Activated T-helper 2 cell treated with anti-CD3 and anti-CD28 coated beads, Interferon-gamma antibody, Interleukin-2, Interleukin-4, amounts not matched to agents 10 μg/mL and 5 μg/mL and 100 μg/mL, durations not matched to agents 14 hours and 24 hours and 36 hours (primary cell): ENCODE data around the gene STK38. TPM values are rescaled to one million over a fixed set of nuclear protein-coding genes. Genes with fewer than 3 reads are reported as not detected.
"Not testable (repeated sequence)": the region's sequence is repeated elsewhere in the genome, so short reads cannot be mapped to it uniquely, and the experiment has no call there.

Experiments used
- DNase-seq: peaks from one replicate; pipeline ENCODE4 v3.0.0; 2021; ENCODE audit warnings: low spot score
- H3K27ac Mint-ChIP-seq: one replicate; pipeline ENCODE4 v1.8.0; 2021; ENCODE audit warnings: mixed read lengths
- H3K27me3 Mint-ChIP-seq: one replicate; pipeline ENCODE4 v1.8.0; 2021; ENCODE audit warnings: low read depth, mixed read lengths
- H3K36me3 Mint-ChIP-seq: one replicate; pipeline ENCODE4 v1.8.0; 2021; ENCODE audit warnings: low read depth, mixed read lengths
- H3K4me1 Mint-ChIP-seq: one replicate; pipeline ENCODE4 v1.8.0; 2021; ENCODE audit warnings: low read depth, mixed read lengths
- H3K4me3 Mint-ChIP-seq: one replicate; pipeline ENCODE4 v1.8.0; 2021; ENCODE audit warnings: low read depth, mild to moderate bottlenecking, moderate library complexity, mixed read lengths
- H3K9me3 Mint-ChIP-seq: one replicate; pipeline ENCODE4 v1.8.0; 2021; ENCODE audit warnings: mixed read lengths
- intact Hi-C: fragments of 100-400 bp; cut with micrococcal nuclease; formaldehyde crosslinking; loops from one replicate; pipeline ENCODE4 v1.15.1; 2023
- total RNA-seq: library from RNA; stranded (reverse); gene quantifications from 2 replicates; pipeline ENCODE4 v1.2.3, GENCODE V29; 2022

Gene STK38
- total RNA-seq, 1 donor from 2014 or later = 25.0 TPM

DNA sequence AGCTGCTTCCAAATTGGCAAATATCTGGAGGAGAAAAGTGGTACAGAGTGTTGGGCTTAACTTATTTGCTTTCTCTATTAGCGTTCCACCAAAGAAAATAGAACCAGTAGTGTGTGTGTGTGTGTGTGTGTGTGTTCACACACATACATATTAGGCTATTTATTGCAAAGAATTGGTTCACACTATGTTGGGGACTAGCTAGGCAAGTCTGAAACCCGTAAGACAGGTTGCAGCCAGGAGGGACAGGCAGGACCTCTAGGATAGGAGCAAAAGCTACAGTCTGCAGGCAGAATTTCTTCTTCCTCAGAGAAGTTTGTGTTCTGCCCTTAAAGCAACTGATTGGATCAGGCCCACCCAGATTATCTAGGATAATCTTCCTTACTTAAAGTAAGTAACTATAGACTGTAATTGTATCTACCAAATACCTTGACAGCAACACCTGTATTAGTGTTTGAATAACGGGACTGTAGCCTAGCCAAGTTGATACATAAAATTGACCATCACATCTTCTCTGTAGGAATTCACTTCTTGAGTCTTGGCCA lies 91.7 kb downstream of the STK38 start:
- no peaks in the 10 kb centered on the region for H3K9me3 Mint-ChIP-seq
- intact Hi-C loops = no loop called here
- H3K27ac Mint-ChIP-seq = no peak overlapping the region

DNA sequence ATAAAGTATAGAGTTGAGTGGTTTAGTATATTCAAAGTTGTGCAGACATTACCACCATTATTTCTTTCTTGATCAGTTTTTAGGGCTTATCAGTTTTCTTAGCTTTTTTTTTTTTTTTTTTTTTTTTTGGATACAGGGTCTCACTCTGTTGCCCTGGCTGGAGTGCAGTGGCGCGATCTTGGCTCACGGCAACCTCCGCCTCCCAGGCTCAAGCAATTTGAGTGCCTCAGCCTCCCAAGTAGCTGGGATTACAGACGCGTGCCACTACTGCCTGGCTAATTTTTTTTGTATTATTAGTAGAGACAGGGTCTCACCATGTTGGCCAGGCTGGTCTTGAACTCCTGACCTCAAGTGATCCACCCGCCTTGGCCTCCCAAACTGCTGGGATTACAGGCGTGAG lies 94.4 kb downstream of the STK38 start:
- H3K4me3 Mint-ChIP-seq, intact Hi-C loops, H3K9me3 Mint-ChIP-seq, H3K27me3 Mint-ChIP-seq, DNase-seq, H3K27ac Mint-ChIP-seq, H3K4me1 Mint-ChIP-seq: not testable (repeated sequence)
- H3K36me3 Mint-ChIP-seq = peaks cover 34% of the 10 kb centered on the region

More for the DNA sequence above, 91.7 kb downstream of the STK38 start:
- Mint-ChIP-seq H3K27me3 (no peaks in the 10 kb centered on the region), H3K4me1 (peaks cover 6% of the 10 kb centered on the region), H3K36me3 (peaks cover 15% of the 10 kb centered on the region), H3K4me3 (no peak overlapping the region)
- DNase-seq = no peak

DNA sequence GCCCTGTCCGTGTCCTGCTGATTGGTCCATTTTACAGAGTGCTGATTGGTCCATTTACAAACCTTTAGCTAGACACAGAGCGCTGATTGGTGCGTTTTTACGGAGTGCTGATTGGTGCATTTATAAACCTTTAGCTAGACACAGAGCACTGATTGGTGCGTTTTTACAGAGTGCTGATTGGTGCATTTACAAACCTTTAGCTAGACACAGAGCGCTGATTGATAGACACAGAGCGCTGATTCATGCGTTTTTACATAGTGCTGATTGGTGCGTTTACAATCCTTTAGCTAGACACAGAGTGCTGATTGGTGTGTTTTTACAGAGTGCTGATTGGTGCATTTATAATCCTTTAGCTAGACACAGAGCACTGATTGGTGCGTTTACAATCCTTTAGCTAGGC lies 98.1 kb downstream of the STK38 start:
- DNase-seq, H3K4me3 Mint-ChIP-seq, H3K27ac Mint-ChIP-seq, intact Hi-C loops, H3K27me3 Mint-ChIP-seq, H3K9me3 Mint-ChIP-seq: not testable (repeated sequence)
- peaks cover 19% of the 10 kb centered on the region for H3K4me1 Mint-ChIP-seq
- peaks cover 53% of the 10 kb centered on the region for H3K36me3 Mint-ChIP-seq

DNA sequence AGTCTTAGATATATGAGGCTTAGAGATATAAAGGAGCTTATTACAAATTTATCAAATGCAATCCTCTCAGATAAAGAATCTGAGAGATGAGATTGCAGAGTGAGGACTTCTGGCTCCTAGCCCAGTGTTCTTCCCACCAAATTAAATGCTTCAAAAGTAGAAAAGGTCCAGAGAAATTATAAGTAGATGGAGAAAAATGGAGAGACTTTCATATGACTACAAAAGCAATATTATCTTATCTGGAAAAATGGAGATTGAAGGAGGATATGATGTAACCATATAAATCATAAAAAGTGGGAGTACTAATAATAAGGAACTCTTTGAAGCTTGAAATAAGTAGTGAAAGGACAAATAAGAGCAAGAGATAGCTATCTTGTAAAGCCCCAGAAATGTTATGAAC lies 101.7 kb downstream of the STK38 start:
- H3K4me3 Mint-ChIP-seq = peak overlapping the region; percentile 37
- H3K9me3 Mint-ChIP-seq = no peaks in the 10 kb centered on the region
- no peaks in the 10 kb centered on the region for H3K27me3 Mint-ChIP-seq
- no peak for DNase-seq
- H3K36me3 Mint-ChIP-seq = peaks cover 44% of the 10 kb centered on the region
- H3K27ac Mint-ChIP-seq = peak overlapping the region; percentile 5
- H3K4me1 Mint-ChIP-seq = peaks cover 32% of the 10 kb centered on the region
- intact Hi-C loops = no loop called here

DNA sequence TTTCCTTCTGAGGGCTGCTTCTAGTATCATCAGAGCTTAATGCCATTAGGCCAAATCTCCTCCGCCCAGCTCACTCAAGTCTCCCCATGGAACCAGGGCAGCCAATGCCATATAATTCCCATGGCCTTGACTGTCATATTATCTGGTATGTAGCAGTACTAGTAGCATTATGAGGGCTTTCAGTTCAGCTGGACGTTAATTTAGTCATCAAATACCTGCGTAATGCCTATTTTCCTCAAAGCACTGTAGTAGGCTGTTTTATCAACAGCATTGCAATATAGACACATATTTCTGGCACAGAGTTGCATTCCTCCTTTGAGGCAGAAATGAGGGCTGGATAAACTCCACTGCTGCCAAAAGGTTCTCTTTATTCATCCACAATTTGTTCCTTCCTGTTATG lies 102.8 kb downstream of the STK38 start:
- DNase-seq = no peak
- Mint-ChIP-seq H3K4me1 (peaks cover 30% of the 10 kb centered on the region), H3K4me3 (peak overlapping the region; percentile 91), H3K36me3 (peaks cover 39% of the 10 kb centered on the region), H3K27me3 (no peaks in the 10 kb centered on the region), H3K27ac (peak overlapping the region; percentile 54), H3K9me3 (no peaks in the 10 kb centered on the region)
- intact Hi-C loops = loop anchor here (5.0 kb wide), 2 partner anchors 238 to 313 kb away; no protein-coding TSS in a partner anchor

Other genes starting within 250 kb of the STK38 start
- gene BNIP5, start 210.6 kb downstream of the STK38 start, total RNA-seq = not detected in 2 replicates
- 0.51 and 0.57 TPM in 2 replicates for gene ETV7, start 159.8 kb downstream of the STK38 start, total RNA-seq
- gene PXT1, start 104.6 kb downstream of the STK38 start, total RNA-seq = 0.14 and 0.27 TPM in 2 replicates
- 51.1 and 54.8 TPM in 2 replicates for gene KCTD20, start 104.5 kb downstream of the STK38 start, total RNA-seq
- gene SRSF3, start 46.9 kb upstream of the STK38 start, total RNA-seq = 512 and 541 TPM in 2 replicates
- gene CDKN1A, start 131.2 kb upstream of the STK38 start, total RNA-seq = 43.9 and 45.3 TPM in 2 replicates
- not detected in 2 replicates for gene RAB44, start 150.3 kb upstream of the STK38 start, total RNA-seq